Right atrium auricular region (tissue), 2 donors: Measurements from ENCODE around the gene BIRC6. TPM values are rescaled to one million over a fixed set of nuclear protein-coding genes. Genes with fewer than 3 reads are reported as not detected.

Experiments
- DNase-seq: peaks from one replicate; pipeline ENCODE4 v3.0.0-alpha.2; 2019; ENCODE audit warnings: low spot score
- H3K27ac ChIP-seq, 2 donors: fragments of 200-600 bp; sonication (generic); 1 replicate in 1 of 2; 2 replicates in 1 of 2; pipeline ENCODE4 v1.5.1; 2016 to 2019
- H3K27me3 ChIP-seq, 2 donors: fragments of 200-600 bp; sonication (generic); one replicate each; pipeline versions ENCODE4 v1.5.1 to v1.6.0; 2017 to 2019
- H3K36me3 ChIP-seq: fragments of 200-600 bp; sonication (generic); one replicate; pipeline ENCODE4 v1.5.1; 2016
- H3K4me1 ChIP-seq, 2 donors: fragments of 200-600 bp; sonication (generic); one replicate each; pipeline versions ENCODE4 v1.5.1 to v1.6.0; 2017 to 2019
- H3K4me3 ChIP-seq, 2 donors: fragments of 200-600 bp; sonication (generic); 1 replicate in 1 of 2; 2 replicates in 1 of 2; pipeline ENCODE4 v1.5.1; 2017 to 2019; ENCODE audit warnings: mild to moderate bottlenecking in 1 of 2, moderate library complexity in 1 of 2
- H3K9me3 ChIP-seq, 2 donors: fragments of 200-600 bp; sonication (generic); one replicate each; pipeline ENCODE4 v1.5.1; 2019
- CTCF ChIP-seq, 2 donors: fragments of 200-600 bp; sonication (generic); IDR thresholded peaks; one replicate each; pipeline ENCODE4 v1.5.1; 2019; ENCODE audit warnings: antibody characterized with exemption in 2 of 2
- total RNA-seq, 2 donors: library from RNA; depleted of rRNA; stranded (reverse); fragments of >200 nt; gene quantifications; one replicate each; pipeline ENCODE4 v1.1.0, GENCODE V29; 2016

The BIRC6 gene
- total RNA-seq, 2 donors from 2014 or later: 50.4 to 50.6 TPM

GRCh38 chr2:32404691-32405090, 47.9 kb downstream of the BIRC6 start:
- Histone ChIP-seq H3K9me3 (no peaks in the 10 kb centered on the region), H3K4me3 (no peak overlapping the region), H3K36me3 (peaks cover 36% of the 10 kb centered on the region), H3K27ac (no peak overlapping the region), H3K27me3 (no peaks in the 10 kb centered on the region), H3K4me1 (no peaks in the 10 kb centered on the region)
- no peak for DNase-seq
- no peak for TF ChIP-seq CTCF (IDR thresholded peaks at IDR 0.05)

DNA sequence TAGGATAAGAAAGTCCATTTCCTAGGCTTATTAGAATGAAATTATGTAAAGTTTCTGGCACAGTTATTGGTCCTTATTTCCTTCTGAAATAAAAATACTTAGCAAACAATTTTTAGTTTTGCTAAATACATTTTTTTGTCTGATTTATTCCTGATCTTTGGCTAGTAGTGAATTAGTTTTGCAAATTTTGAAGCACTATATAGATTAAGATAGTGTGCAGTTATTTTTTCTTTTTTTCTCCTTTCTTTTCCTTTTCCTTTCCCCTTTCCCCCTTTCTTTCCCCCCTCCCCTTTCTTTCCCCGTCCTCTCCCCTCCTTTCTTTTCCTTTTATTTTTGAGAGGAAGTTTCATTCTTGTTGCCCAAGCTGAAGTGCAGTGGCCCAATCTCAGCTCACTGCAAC, 59.7 kb downstream of the BIRC6 start:
- Histone ChIP-seq H3K4me1 (no peaks in the 10 kb centered on the region), H3K4me3 (no peak overlapping the region), H3K27ac (no peak overlapping the region), H3K27me3 (no peaks in the 10 kb centered on the region), H3K36me3 (peaks cover 32% of the 10 kb centered on the region), H3K9me3 (no peaks in the 10 kb centered on the region)
- no peak for TF ChIP-seq CTCF (IDR thresholded peaks at IDR 0.05)
- DNase-seq: no peak

DNA sequence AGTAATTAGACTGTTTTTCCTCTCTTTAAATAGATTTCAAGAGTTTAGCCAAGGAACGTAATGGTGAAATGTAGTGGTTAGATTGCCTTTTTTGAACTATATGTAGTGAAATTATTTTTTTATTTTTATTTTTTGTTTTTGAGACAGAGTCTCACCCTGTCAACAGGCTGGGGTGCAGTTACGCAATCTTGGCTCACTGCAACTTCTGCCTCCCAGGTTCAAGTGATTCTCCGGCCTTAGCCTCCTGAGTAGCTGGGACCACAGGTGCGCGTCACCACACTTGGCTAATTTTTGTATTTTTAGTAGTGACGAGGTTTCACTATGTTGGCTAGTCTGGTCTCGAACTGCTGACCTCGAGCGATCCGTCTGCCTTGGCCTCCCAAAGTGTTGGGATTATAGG, 60.8 kb downstream of the BIRC6 start:
- H3K27me3 ChIP-seq: no peaks in the 10 kb centered on the region
- H3K27ac ChIP-seq: no peak overlapping the region
- H3K9me3 ChIP-seq: no peaks in the 10 kb centered on the region
- H3K36me3 ChIP-seq: peaks cover 32% of the 10 kb centered on the region
- no peak for DNase-seq
- no peak overlapping the region for H3K4me3 ChIP-seq
- no peaks in the 10 kb centered on the region for H3K4me1 ChIP-seq
- TF ChIP-seq CTCF (IDR thresholded peaks at IDR 0.05): no peak

DNA sequence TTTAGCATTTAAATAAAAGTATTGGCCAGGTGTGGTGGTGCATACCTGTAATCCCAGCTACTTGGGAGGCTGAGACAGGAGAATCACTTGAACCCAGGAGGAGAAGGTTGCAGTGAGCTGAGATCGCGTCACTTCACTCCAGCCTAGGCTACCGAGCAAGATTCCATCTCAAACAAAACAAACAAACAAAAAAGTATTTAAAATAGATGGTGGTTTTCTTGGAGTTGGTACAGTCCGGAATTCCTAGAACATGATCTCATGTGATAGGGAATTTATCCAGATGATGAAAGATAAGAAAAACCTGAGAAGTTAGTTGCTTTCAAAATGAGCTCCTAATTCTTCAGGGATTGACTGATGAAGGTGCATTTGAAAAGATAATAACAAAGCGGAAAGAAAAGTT, 62.0 kb downstream of the BIRC6 start:
- H3K4me3 ChIP-seq: no peak overlapping the region
- no peaks in the 10 kb centered on the region for H3K27me3 ChIP-seq
- DNase-seq: no peak
- no peaks in the 10 kb centered on the region for H3K9me3 ChIP-seq
- peaks cover 32% of the 10 kb centered on the region for H3K36me3 ChIP-seq
- TF ChIP-seq CTCF (IDR thresholded peaks at IDR 0.05): no peak
- no peaks in the 10 kb centered on the region for H3K4me1 ChIP-seq
- no peak overlapping the region for H3K27ac ChIP-seq

GRCh38 chr2:32422133-32422532, 65.3 kb downstream of the BIRC6 start:
- Histone ChIP-seq H3K9me3 (no peaks in the 10 kb centered on the region), H3K27me3 (no peaks in the 10 kb centered on the region), H3K36me3 (peaks cover 3% of the 10 kb centered on the region), H3K27ac (no peak overlapping the region), H3K4me3 (no peak overlapping the region), H3K4me1 (peaks cover 0 to 10% of the 10 kb centered on the region in 2 donors)
- no peak for DNase-seq
- TF ChIP-seq CTCF (IDR thresholded peaks at IDR 0.05): no peak

DNA sequence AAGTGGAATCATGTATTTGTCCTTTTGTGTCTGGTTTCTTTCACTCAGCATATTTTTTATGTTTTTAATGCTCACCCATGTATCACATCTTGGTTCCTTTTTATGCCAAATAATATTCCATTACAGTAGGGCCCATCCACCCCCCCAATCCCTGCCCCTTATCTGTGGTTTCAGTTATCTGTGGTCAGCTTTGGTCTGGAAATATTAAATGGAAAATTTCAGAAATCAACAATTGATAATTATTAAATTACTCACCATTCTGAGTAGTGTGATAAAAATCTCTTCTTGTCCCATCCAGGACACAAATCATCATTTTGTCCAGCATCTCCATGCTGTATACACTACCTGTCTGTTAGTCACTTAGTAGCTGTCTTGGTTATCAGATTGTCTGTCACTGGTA, 66.7 kb downstream of the BIRC6 start:
- Histone ChIP-seq H3K4me1 (peaks cover 0 to 19% of the 10 kb centered on the region in 2 donors), H3K9me3 (no peaks in the 10 kb centered on the region), H3K27me3 (no peaks in the 10 kb centered on the region), H3K27ac (no peak overlapping the region), H3K4me3 (no peak overlapping the region), H3K36me3 (no peaks in the 10 kb centered on the region)
- DNase-seq: no peak
- TF ChIP-seq CTCF (IDR thresholded peaks at IDR 0.05): no peak
